NAMALWA (cell line): ENCODE measurements around the gene KCTD5.
A peak's percentile ranks its signal among the peaks of the same experiment; 100 is the strongest.
"Not testable (repeated sequence)": the region's sequence is repeated elsewhere in the genome, so short reads cannot be mapped to it uniquely, and the experiment has no call there.

Experiments
- DNase-seq: peaks from one replicate; pipeline ENCODE4 v3.0.0-alpha.2; 2015; ENCODE audit warnings: low spot score

Gene KCTD5

DNA sequence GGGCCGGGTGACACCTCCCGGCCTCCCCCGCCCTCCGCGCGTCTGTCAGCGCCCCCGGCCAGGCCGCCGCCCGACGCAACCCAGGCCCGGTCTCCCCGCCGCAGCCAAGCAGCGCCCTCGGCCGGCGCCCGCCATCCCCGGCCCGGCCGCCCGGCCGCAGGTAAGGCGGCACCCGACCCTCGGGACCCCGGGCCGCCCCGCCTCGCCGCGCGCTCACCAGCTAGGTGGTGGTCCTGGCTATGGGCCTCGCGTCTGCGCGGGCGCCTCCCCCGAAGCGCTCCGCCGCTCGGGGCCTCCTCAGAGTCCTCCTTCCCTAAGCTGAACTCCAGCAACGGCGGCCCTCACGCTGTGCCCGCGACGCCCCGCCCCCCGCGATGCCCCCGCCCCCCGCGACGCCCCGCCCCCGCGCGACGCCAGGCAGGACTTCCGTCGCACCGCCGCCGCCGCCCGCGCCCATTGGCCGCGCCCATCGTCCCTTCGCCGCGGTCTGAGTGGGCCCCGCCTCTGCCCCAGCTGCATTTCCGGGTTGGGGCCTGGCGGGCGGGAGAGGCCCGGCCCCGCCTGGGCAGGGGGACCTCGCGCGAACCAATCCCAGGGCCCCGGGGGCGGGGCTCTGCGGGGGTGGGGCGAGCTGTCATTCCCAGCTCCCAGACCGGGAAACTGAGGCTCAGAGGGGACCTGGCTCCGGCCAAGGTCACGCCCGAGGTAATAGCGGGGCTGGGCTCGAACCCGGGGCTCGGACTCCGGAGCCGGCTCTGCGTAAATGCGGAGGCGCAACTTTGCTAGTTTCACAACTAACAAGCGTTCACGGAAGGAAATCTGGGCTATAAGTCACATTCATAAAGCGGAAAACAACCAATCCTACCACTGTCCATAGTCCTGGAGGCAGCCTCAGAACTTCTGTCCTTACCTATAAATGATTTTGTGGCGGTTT, 9.0 kb upstream of the KCTD5 start:
- peak; percentile 94 for DNase-seq

DNA sequence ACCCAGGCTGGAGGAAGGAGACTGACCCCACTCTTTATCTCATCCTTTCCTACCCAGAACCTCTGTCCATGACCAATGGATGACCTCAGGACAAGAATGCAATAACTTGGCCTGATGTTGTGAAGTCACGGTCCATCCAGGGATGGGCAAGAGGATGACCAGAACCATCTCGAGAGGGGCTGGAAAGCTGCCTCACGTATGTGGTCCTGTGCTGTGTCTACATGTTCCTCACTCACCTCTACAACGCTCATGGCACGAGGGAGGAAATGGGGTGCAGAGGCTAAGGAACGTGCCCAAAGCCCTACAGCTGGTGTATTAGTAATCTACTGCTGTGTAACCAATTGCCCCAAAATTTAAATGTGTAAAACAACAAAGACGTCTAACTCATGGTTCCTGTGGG, 7.3 kb upstream of the KCTD5 start:
- no peak for DNase-seq

DNA sequence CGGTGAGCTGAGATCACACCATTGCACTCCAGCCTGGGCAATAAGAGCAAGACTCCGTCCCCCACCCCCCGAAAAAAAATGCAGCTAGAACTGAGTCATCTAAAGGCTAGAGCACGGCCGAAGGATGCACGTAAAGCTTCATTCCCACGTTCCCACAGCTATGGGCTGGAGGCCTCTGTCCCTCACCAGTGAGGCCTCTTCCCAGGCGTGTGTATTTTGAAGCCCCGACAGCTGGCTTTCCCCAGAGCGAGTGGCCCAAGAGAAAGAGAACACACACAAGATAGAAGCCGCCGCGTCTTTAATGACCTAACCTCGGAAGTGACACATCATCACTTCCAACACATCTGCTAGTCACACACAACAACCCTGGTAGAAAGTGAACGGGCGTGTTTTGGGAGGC, 6.6 kb upstream of the KCTD5 start:
- no peak for DNase-seq

DNA sequence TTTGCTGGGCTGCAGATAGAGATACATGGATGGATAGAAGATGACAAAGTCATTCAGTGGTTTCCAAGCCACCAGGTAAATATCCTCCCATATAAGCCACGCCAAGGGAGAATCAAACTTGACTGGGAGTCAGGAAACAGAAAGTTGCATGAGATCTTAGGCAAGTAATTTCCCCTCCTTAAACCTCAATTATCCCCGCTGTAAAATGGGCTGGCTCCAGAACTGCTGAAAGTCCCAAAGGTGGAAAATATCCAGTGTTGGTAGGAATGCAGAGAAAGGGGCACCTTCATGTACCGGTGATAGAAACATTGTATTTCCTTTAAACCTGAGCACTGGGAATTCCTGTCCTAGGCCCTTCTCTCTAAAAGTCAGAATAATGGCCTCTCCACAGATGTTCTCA, 5.4 kb upstream of the KCTD5 start:
- DNase-seq, result not testable (repeated sequence)

DNA sequence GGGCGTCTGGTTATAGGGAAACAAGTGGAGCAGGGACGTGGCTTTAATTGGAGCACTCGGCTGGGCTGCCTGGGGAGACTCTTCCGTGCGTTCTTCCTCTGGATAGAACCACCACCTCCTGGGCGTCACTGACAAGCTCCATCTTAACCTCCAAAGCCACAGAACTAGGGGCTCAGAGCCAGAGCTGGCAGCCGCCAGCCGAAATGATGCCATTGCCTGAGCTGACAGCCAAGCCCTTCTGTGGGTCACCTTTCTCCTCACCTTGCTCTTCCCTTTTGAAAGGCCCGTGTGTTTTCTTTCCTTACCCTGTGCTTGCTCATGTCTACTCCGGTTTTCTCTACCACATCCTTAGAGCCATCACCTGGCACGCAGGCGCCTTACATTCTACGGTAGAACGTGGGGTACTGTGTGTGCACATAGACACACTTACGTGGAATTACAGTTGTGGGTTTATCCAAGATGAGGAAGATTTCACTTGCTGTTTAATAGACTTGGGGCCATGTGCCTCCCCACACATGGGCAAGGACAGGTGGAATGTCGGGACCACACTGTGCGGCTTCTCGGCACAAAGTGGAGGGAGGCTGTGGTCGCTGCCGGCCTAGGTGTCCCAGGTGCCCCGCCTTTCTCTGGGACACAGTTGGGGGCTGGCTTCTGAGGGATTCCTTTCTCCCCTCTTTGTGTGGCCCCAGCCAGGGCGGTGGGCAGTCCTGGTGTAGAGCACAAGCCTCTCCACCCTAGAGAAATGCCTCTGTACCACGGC, 3.9 kb upstream of the KCTD5 start:
- not testable (repeated sequence) for DNase-seq

DNA sequence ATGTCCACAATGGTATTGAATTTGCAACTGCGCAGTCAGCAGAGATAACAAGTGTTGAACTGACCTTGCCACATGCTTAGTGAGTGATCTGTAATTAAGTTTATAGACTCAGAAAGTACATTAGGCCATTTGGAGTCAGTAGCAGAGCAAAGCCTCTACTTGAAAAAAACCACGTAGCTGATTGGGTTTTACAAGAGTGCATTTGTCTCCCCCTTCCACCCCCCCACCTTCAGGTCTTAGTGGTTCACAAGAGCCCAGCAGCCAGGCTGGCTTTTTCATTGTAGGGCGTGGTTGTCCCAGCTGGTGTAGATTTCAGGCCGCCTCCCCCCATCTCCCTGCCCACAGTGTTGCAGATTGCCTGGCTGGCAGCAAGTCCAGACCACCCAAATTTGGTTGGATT, 2.4 kb upstream of the KCTD5 start:
- DNase-seq, result not testable (repeated sequence)

DNA sequence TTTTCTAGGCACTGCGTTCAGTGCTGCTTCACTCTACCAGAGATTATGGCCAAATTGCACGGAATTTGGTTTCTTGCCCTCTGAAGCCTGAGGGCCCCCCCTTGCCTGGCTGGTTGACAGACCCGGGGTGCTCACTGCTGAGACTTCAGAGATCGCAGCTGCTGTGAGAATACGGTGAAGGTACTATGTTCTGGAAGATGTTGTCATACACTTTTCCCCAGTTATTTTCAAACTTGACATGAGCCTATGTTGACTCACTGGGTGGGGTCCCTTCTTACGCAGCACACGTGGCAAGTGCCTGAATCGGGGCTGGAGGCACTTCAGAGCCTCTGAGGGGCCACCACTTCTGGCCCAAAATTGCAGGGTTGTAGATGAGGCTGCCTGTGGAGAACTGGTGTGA, 2.0 kb upstream of the KCTD5 start:
- not testable (repeated sequence) for DNase-seq

DNA sequence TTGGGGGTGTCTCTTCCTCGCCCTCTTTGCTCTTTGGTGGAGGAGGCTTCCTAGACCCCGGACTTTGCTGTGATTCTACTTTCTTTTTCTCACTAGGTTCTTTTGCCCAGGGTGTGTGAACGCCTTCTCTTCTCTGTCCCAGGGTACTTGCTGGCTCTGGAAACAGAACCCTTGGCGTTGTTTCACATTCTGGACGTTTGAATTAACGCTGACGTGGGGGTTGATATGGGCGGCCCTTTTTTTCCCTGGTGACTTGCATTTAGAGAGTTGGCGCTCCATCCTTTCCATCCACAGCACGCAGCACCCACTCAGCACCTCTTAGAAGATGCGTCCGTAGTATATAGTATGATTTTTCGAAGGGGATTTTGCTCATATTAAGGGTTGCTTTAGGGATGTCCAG, 718 bp downstream of the KCTD5 start:
- DNase-seq, result not testable (repeated sequence)

DNA sequence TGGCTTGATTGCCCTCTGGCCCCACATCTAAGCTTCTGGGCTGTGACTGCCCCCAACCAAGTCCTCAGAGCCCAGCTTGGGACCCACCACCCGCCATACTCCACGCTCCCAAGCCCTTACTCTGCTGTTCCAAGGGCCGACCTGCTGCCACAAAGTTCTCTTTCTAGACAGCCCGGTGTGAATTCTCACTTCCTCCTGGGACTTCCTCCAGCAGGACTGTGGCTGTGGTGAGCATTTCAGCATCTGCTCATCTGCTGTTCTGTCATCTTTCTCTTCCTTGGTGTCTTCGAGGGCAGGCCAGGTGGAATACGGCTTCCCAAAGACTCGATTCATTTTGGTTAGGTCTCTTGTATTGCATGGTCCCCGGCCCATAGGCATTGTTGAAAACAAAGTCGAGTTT, 3.8 kb downstream of the KCTD5 start:
- not testable (repeated sequence) for DNase-seq

DNA sequence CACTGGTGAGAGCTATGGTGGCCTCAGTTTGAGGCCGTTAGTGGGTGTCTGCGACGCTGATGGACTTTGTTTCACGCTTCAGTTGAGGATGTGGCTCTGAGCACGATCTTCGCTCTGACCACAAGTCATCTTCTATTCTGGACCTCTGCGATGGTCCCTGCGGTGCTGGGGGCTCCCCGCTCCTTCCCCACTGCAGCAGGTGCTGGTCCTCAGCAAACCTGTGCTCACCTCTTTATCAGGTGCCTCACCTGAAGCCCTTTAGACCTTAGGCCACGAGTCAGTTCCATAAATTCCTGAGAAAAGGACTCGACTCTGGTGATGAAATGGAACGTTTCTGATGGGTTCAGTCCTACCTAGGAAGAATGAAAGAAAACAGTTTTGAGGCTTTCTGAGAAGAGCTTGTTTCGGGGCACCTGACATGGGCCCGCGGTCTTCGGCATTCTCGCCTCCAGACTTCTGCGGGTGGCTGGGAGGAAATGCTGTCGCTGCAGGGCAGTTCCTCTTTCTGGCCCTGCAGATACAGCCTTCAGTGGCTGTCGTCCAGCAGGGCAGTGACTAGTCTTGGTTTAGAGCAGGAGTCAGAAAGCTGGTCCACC, 4.7 kb downstream of the KCTD5 start:
- DNase-seq, result peak; percentile 77

DNA sequence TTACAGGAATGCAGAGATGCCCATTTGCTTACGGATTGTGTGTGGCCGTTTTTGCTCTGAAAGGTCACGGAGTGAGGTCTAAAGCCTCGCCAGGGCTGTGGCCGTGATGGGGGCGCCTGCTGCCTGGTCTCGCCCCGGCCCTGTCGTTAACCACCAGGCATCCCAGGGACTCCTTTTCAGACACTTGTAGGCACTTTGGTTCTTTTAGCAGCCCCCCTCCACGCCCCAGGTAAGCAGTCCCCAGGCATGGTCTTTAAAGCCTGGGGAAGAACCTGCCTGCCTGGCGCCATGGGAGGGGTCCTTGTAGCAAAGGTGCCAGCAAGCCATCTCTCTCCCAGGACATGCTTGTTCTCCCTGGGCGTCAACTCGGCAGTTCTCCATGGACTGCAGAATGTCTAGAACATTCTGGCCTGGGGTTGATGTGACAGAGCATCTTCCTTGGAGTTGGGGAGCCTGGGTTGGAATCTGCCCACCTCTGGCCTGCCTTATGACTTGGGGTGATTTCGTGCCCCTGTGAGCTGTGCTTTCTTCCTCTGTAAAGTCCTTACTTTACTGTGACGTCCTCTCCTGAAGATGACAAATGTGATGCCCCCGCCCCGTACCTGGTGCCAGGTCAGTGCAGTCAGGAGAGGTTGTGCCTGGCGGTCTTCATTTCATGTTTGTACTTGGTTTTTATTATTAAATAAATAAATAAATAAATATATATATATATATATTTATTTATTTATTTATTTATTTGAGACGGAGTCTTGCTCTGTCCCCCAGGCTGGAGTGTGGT, 5.4 kb downstream of the KCTD5 start:
- no peak for DNase-seq

DNA sequence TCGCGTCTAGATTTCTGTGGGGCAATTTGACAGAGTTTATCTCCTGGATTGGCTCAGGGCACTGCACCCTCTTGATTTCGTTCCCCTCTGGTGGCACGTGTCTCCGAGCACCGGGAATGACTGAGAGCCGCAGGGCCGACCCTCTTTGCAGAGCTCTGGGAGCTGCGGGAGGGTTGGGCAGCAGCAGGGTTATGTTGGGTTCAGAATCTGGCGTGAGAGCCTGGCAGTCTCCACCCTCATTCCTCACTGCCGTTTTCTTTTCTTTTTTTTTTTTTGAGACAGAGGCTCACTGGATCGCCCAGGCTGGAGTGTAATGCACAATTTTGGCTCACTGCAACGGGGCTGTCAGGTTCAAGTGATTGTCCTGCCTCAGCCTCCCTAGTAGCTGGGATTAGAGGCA, 7.1 kb downstream of the KCTD5 start:
- not testable (repeated sequence) for DNase-seq

DNA sequence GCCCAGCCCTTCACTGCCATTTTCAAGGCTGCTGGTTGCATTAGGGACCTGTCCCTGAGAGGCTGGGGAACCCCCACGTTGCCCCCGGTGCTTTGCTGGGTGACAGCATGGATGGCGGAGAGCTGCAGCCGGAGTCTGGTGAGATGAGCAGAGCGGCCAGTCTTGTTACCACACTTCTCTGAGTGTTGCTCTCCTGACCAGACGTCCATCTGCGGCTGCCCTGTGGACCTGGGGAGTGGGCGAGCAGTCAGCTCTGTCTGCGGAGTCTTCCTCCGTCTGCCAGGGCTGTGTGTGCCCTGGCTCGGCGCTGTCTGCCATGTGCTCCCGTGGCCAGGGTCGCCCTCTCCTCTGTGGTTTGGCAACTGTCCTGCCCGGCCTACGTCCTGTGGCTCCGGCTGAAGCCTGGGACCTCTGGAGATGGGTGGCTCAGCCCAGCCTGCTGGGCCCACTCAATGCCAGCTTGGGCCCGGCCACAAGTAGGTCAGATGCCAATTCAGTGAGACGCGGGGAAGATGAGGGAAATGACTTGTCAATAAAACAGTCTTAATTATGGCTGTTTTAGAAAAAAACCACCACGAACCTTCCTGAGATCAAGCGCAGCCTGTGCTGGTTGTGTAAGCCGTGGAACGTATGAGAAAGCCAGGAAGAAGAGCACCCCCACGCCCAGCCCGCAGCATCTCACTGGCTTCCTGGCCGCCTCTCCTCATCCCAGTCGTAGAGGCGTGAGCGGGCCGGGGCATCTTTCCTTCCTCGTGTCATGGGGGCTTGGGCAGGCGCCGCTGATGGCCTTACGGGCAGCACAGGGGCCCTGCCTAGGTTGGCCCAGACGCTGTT, 7.9 kb downstream of the KCTD5 start:
- DNase-seq, result no peak

DNA sequence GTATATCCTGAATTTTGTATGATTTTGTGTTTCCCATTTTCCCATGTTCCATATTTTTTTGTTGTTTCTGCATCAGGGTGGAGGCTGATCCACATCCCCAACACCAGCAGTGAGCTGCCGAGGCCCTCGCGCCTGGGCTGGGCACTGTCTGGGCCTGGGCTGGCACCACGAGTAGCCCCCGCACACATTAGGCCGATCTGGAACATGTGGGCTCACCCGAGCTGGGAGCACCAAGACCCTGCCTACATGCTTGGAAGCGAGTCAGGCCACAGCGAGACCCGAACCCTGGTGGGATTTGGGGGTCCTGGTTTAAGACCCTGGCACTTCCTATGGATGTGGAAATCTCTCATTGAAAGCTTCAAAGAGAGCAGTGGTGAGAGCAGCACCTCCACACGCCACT, 8.5 kb downstream of the KCTD5 start:
- DNase-seq, result no peak

DNA sequence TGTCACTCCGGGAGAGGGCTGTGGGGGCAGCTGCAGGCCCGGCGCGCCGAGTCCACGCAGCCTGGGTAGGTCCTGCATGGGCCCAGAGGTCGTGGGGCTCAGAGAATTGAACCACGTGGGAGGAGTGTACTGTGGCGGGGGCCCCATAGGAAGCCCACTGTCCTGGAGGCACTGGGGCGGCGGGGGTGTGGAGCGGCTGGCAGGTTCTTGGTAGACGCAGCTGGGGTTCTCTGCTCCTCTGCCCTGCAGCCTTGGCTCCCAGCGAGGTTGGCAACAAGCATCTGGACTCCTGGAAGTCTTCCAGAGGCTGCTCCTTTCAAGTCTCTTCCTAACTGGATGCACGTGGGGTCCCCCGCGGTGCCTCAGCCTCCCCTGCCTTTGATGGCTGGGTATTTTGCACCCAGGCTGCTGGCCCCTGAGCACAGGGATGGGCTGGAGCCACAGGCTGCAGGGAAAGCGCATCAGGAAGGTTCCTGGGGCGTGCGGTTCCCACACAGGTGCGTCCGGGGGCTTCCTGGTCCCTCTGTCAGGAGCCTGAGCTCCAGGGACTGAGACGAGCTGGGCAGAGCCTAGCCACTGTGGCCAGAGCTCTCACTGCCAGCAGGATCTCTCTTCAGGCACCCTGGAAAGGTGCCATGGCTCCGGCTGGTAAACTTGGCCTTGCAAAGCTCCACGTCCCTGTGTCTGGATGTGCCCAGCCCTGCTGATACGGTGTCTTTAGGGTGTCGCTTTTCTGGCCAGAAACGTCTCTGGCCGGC, 9.3 kb downstream of the KCTD5 start:
- no peak for DNase-seq

DNA sequence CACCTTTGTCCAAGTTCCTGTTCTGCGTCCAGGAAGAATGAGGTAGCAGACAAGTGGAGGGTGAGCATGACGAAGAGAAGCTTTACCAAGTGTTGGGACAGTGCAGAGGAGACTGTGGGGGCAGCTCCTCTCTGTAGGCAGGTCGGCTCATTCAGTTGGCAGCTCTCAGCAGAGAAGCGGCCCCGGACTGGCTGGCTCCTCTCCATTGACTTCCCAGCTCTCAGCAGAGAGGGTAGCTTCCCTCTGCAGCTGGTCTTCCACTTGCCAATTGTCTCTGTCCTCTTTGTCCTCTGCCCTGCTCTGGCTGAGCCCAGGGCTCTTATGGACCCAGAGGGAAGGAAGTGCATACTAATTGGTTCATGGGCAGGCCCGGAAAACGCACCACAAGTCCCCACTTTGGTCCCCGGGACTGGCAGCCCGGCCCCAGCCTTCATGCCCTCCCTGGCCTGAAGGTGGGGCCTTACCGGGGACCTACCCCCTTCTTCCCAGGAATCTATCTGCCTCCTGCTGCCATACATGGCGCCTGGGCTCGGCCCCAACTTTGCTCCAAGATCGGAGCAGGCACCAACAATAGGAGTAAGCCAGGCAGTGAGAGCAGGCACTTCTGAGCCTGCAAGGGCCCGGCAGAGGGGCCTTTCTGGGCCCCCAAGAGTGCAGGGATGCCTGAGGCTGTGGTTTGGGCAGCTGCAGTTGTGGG, 10.1 kb downstream of the KCTD5 start:
- no peak for DNase-seq

DNA sequence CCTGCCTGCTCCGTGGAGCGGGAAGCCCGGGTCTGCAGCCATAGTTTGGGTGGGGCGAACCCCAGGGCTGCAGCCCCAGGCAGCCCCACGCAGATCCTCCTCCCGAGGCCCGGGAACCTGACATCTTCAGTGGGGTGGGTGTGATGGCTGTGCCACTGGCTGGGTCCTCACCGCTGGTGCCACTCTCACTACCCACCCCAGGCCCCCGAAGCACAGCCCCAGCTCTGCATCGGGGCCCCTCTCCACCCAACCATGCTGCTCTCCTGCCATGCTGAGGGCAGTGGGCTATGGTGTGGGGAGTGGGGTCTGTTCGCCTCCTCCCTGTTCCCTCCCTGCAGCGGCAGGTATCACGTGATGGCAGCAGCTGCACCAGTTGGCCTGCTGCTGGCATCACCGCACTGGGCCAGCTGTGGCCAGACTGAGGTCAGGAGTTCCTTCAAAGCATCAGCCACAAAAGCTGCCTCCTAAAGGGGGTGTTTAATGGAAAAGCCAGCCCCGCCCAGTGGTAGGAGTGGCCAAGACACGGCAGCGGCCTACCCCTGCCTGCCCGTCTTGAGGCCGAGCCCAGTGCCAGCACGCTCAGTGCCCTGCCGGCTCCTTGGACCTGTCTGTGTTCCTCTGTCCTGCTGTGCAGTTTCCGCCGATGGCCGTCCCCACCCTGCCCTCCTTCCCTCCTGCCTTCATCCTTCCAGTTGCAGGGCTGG, 10.8 kb downstream of the KCTD5 start:
- no peak for DNase-seq

DNA sequence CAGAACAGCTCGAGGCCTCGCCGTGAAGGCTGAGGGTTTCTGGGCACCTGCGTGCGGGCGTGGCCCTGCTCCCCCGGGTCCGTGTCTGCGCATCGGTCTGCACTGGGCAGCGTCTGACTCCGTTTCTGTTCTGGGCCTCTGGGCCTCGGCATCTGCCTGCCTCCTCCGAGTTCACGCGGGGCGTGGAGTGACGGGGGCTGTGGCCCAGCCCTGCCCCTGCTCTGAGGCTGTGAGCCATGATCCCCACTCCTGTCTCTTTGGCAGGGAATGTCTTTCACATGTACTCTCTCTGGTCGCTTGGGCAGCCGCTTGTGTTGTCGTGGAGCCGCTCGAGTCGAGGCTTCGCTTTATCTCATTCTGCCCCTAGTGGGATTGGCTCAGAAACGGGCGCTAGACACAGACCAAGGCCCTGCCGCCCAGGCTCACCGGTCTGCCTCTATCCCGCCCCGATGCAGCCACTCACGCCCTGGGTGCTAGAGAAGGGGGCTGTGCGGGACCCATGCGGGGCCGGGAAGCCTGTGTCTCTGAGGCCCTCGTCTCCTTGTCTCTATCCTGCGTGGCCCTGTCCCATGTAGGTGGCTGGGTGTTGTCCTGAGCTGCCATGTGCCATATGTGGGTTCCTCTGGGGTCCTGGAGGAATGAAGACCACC, 14.4 kb downstream of the KCTD5 start:
- not testable (repeated sequence) for DNase-seq
